ENCODE data around the gene C4A.
"Not testable (repeated sequence)": the region's sequence is repeated elsewhere in the genome, so short reads cannot be mapped to it uniquely, and the experiment has no call there.

C4A gene

DNA sequence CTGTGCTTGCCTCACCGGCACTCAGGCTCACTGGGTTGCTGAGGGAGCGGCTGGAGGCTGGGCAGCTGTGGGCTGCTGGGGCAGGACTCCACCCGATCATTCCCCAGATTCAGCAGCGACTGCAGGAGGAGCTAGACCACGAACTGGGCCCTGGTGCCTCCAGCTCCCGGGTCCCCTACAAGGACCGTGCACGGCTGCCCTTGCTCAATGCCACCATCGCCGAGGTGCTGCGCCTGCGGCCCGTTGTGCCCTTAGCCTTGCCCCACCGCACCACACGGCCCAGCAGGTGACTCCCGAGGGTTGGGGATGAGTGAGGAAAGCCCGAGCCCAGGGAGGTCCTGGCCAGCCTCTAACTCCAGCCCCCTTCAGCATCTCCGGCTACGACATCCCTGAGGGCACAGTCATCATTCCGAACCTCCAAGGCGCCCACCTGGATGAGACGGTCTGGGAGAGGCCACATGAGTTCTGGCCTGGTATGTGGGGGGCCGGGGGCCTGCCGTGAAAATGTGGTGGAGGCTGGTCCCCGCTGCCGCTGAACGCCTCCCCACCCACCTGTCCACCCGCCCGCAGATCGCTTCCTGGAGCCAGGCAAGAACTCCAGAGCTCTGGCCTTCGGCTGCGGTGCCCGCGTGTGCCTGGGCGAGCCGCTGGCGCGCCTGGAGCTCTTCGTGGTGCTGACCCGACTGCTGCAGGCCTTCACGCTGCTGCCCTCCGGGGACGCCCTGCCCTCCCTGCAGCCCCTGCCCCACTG is 58.6 kb downstream of the C4A start:
- not testable (repeated sequence) for H3K4me1 ChIP-seq (ENCODE audit: insufficient read depth, insufficient read length); H3K27me3 ChIP-seq (ENCODE audit: insufficient read depth, insufficient read length); H3K9me3 ChIP-seq (ENCODE audit: insufficient read depth, low read length); H3K4me3 ChIP-seq (ENCODE audit: insufficient read length, low read depth); DNase-seq (ENCODE audit: low read depth, low spot score); H3K9ac ChIP-seq (ENCODE audit: insufficient read length, low read depth); H3K36me3 ChIP-seq (ENCODE audit: insufficient read depth, insufficient read length, low read length)

DNA sequence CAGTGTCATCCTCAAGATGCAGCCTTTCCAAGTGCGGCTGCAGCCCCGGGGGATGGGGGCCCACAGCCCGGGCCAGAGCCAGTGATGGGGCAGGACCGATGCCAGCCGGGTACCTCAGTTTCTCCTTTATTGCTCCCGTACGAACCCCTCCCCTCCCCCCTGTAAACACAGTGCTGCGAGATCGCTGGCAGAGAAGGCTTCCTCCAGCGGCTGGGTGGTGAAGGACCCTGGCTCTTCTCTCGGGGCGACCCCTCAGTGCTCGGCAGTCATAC is 59.1 kb downstream of the C4A start:
- H3K9me3 ChIP-seq (ENCODE audit: insufficient read depth, low read length); H3K9ac ChIP-seq (ENCODE audit: insufficient read length, low read depth); H3K36me3 ChIP-seq (ENCODE audit: insufficient read depth, insufficient read length, low read length); H3K4me3 ChIP-seq (ENCODE audit: insufficient read length, low read depth); H3K27me3 ChIP-seq (ENCODE audit: insufficient read depth, insufficient read length); H3K4me1 ChIP-seq (ENCODE audit: insufficient read depth, insufficient read length); DNase-seq (ENCODE audit: low read depth, low spot score): not testable (repeated sequence)

DNA sequence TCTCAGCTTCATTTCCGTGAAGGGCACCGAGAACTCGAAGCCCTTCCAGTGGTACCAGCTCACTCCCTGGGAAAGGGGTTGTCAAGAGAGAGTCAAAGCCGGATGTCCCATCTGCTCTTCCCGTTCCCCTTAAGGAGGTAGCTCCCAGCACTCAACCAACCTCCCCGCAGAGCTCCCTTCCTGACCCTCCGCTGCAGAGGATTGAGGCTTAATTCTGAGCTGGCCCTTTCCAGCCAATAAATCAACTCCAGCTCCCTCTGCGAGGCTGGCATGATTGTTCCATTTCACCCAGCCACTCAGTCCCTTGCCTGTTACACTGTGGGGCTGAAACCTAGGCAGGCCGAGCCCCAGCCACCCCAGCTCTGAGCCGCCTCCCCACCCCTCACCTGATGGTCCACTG is 59.5 kb downstream of the C4A start:
- not testable (repeated sequence) for H3K27me3 ChIP-seq (ENCODE audit: insufficient read depth, insufficient read length); H3K4me1 ChIP-seq (ENCODE audit: insufficient read depth, insufficient read length); H3K9ac ChIP-seq (ENCODE audit: insufficient read length, low read depth); H3K4me3 ChIP-seq (ENCODE audit: insufficient read length, low read depth); H3K36me3 ChIP-seq (ENCODE audit: insufficient read depth, insufficient read length, low read length); DNase-seq (ENCODE audit: low read depth, low spot score); H3K9me3 ChIP-seq (ENCODE audit: insufficient read depth, low read length)

DNA sequence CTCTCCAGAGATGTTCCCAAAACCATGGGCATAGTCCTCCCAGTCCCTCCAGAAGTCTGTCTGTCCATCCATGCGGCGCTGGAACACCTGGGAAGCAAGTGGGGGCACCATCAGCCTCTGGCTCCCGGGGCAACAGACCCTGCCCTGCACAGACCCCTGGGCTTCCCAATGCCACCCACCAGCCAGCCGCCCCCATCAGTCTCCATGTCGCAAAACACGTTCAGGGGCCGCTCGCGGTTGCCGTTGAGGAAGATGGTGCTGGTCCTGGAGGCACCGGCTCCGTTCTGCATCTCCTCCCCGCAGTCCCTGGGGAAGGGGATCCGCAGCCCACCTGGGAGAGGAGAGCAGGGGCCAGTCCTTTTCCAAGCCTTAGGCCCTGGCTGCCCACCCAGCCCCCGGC is 60.4 kb downstream of the C4A start:
- DNase-seq (ENCODE audit: low read depth, low spot score); H3K4me3 ChIP-seq (ENCODE audit: insufficient read length, low read depth): not testable (repeated sequence)

DNA sequence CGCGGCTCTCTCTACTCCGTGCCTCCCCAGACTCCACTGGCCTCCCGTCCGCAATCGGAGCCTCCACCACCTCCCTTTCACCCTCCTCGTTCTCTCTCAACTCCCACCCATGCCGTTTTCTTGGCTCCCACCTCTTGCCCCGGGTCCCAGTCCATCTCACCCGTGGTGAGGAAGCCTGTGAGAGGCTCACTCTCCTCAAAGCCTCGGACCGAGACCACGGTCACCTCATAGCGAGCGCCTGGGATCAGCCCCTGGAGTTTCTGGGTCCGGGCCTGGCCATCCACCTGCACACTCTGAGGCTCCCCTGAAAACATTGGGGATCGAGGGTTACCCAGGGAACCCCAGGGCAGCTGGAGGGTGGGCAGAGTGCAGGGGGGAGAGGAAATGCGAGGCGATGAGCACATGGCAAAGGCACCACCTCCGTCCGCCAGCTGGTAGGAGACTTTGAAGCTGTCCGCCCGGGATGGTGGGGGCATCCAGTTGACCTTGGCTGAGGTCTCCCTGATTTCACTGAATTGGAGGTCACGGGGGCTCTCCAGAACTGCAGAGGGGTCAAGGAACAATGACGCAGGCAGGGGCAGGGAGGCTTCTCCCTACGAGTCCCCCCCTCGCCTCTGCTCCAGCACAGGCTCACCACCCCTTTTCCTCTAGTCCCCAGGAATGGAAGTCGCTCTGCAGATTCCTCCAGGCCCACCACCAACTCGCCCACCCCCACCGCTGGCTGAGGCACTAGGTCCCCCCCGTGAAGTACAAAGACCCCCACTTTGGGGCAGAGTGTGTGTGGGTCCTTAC is 61.9 kb downstream of the C4A start:
- peaks cover 18% of the 10 kb centered on the region for H3K4me1 ChIP-seq (ENCODE audit: insufficient read depth, insufficient read length)
- not testable (repeated sequence) for H3K9ac ChIP-seq (ENCODE audit: insufficient read length, low read depth); H3K27me3 ChIP-seq (ENCODE audit: insufficient read depth, insufficient read length); H3K4me3 ChIP-seq (ENCODE audit: insufficient read length, low read depth); DNase-seq (ENCODE audit: low read depth, low spot score); H3K36me3 ChIP-seq (ENCODE audit: insufficient read depth, insufficient read length, low read length); H3K9me3 ChIP-seq (ENCODE audit: insufficient read depth, low read length)

More for the DNA sequence above, 60.4 kb downstream of the C4A start:
- not testable (repeated sequence) for H3K9ac ChIP-seq (ENCODE audit: insufficient read length, low read depth); H3K36me3 ChIP-seq (ENCODE audit: insufficient read depth, insufficient read length, low read length); H3K27me3 ChIP-seq (ENCODE audit: insufficient read depth, insufficient read length); H3K9me3 ChIP-seq (ENCODE audit: insufficient read depth, low read length)
- H3K4me1 ChIP-seq (ENCODE audit: insufficient read depth, insufficient read length): peaks cover 11% of the 10 kb centered on the region

DNA sequence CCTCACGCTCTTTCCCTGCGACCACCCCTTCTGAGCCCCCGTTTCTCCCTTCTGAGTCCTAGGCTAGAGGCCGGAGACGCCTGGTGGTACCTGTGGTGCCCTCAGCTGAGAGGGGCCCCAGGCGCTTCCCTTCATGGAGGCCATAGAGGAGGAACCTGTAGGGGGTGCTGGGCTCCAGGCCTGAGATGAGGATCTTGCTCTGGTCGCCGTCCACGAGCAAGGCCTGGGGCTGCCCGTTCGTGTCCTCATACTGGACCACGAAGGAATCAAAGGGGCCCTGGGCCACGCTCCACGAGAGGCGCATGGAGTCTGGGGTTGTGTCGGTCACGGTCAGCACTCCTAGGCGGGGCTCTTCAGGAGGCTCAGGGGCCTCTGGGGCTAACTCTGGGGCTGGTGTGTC is 63.1 kb downstream of the C4A start:
- not testable (repeated sequence) for H3K9ac ChIP-seq (ENCODE audit: insufficient read length, low read depth); H3K9me3 ChIP-seq (ENCODE audit: insufficient read depth, low read length); H3K36me3 ChIP-seq (ENCODE audit: insufficient read depth, insufficient read length, low read length); H3K27me3 ChIP-seq (ENCODE audit: insufficient read depth, insufficient read length); DNase-seq (ENCODE audit: low read depth, low spot score); H3K4me3 ChIP-seq (ENCODE audit: insufficient read length, low read depth)
- peaks cover 18% of the 10 kb centered on the region for H3K4me1 ChIP-seq (ENCODE audit: insufficient read depth, insufficient read length)

DNA sequence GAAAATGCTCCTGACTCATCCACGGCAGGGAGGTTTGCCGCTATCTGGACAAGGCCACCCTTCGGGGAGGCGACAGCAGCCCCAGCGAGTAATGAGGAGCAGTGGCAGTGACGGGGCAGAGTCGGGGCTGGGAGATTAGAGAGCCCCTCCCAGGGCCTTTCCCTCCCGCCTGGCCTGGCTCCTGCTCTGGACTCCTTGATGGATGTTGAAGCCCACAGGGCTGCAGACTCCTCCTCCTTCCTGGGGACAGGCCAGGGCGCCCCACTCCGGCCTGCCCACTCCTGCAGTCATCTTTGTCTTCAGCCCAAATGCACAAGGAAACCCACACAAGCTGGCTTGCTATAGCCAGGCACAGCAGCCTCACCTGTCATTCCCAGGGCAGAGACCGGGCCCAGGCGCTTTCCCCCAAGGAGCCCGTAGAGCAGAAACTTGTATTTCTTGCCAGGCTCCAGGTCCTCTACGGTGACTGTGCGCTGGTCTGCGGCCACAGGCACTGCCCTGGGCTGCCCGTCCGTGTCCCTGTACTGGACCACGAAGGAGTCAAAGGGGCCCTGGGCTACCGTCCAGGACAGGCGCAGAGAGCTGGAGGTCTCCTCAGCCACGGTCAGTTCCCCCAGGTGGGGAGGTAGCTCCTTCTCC is 64.1 kb downstream of the C4A start:
- no peaks in the 10 kb centered on the region for H3K27me3 ChIP-seq (ENCODE audit: insufficient read depth, insufficient read length)
- peaks cover 18% of the 10 kb centered on the region for H3K4me1 ChIP-seq (ENCODE audit: insufficient read depth, insufficient read length)
- no peak for TF ChIP-seq ZNF274 (IDR thresholded peaks at IDR 0.05; ENCODE audit: low read depth, low read length)
- TF ChIP-seq YY1 (IDR thresholded peaks at IDR 0.05; ENCODE audit: insufficient read depth, insufficient read length): no peak
- TF ChIP-seq SUZ12 (IDR thresholded peaks at IDR 0.05; ENCODE audit: extremely low read depth, insufficient read depth, insufficient read length): no peak
- H3K36me3 ChIP-seq (ENCODE audit: insufficient read depth, insufficient read length, low read length): no peaks in the 10 kb centered on the region
- no peak overlapping the region for H3K9ac ChIP-seq (ENCODE audit: insufficient read length, low read depth)
- H3K9me3 ChIP-seq (ENCODE audit: insufficient read depth, low read length): no peaks in the 10 kb centered on the region
- DNase-seq (ENCODE audit: low read depth, low spot score): no peak
- no peak overlapping the region for H3K4me3 ChIP-seq (ENCODE audit: insufficient read length, low read depth)

DNA sequence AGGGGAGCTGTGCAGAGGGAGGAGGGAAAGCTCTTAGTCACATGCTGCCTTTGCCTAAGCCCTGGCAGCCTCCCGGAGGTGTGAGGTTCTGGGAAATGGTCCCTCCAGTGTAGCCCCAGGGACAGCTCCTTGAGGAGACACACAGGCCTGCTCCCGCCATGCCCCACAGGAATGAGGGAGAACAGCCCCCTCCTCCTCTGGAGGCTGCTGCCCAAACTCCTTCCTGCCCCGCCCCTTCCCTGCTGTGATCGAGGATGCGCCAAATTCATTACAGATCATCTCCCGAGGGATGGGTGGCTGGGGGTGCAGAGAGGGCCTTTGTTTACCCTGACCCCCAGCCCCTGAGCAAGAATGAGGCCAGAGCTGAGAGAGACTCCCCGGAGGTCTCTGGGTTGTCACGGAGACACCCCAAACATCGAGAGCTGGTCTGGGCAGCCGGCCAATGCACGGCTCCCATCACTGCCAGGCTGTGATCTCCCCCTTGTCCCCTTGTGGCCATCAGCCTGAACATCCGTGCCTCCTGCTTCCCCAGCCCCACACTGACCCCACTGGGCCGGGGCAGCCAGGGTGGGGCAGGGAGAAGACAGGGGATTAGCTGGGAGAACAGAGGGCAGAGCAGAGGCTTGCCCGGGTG is 64.7 kb downstream of the C4A start:
- Histone ChIP-seq H3K9ac (ENCODE audit: insufficient read length, low read depth) (no peak overlapping the region), H3K4me3 (ENCODE audit: insufficient read length, low read depth) (no peak overlapping the region), H3K36me3 (ENCODE audit: insufficient read depth, insufficient read length, low read length) (no peaks in the 10 kb centered on the region), H3K9me3 (ENCODE audit: insufficient read depth, low read length) (no peaks in the 10 kb centered on the region), H3K4me1 (ENCODE audit: insufficient read depth, insufficient read length) (peaks cover 18% of the 10 kb centered on the region), H3K27me3 (ENCODE audit: insufficient read depth, insufficient read length) (no peaks in the 10 kb centered on the region)
- TF ChIP-seq SUZ12 (IDR thresholded peaks at IDR 0.05; ENCODE audit: extremely low read depth, insufficient read depth, insufficient read length) (no peak), ZNF274 (IDR thresholded peaks at IDR 0.05; ENCODE audit: low read depth, low read length) (no peak)
- no peak for DNase-seq (ENCODE audit: low read depth, low spot score)
